ENCODE measurements around the gene CEP164. TPM values are rescaled to one million over a fixed set of nuclear protein-coding genes. Genes with fewer than 3 reads are reported as not detected.

The CEP164 gene
- 17.6 and 24.0 TPM in 2 replicates for total RNA-seq

DNA sequence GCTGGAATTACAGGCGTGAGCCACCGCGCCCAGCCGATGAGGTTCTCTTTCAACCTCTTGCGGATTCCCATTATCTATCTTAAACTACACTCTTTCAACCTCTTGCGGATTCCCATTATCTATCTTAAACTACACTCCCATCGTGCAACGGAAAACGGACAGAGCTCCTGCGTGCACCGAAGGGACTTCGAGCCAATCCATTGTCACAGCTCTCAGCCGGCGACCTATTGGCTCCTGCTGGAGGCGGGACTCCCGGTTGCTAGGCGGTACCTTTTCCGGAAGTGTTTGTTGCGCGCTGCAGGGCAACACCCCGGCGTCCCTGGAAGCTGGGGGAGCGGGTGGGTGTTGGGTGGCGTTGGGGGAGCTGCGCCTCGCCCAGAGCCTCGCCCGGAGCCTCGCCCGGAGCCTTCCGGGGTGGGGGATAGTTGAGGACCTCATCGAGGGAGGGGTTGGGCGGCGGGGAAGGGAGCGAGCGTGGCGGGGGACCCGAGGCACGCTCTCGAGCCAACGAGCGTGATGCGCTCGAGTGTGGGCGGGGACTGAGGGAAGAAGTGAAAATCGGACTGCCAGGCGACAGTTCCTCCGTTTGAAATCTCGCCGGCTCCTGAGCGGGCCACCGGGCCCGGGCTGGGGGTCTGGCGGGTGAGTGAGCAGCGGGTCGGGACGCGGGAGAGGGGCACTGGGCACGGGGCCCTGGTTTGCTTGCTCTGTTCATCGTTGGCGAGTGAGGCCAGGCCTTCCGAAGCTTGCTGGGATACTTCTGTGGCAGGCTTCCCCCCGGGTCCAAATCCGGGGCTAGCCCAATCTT, at the start of gene CEP164:
CEP164 (plus strand) TSS at position 288 of the 808 bp plus-strand sequence. CDS start 10,733 bp downstream, outside the sequence.

DNA sequence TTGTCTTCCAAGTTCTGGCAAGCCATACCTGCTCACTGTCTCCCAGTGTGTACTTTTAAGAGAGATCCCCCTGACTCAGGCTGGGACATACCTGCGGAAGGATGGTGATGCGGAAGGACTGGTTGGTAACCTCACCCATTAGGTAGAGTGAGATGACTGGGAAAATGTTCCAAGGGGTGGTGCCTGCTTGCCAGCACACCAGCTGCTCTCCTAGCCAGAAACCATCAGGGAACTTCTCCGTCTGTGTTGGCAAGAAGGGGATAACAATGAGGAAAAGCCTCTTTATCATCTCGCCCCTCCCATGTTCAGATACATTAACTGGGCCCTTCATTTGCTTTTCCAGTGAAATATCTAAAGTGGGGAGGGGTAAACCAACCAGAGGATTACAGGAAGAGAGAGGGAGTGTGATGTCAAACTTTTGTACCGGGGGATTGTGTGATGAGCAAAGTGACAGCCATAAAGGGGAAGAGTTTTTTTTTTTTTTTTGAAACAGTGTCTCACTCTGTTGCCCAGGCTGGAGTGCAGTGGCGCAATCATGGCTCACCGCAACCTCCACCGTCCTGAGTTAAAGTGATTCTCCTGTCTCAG, 36.8 kb upstream of the CEP164 start, which contains the start of gene BACE1-AS:
BACE1-AS (plus strand) TSS at position 538 of the 588 bp plus-strand sequence.

DNA sequence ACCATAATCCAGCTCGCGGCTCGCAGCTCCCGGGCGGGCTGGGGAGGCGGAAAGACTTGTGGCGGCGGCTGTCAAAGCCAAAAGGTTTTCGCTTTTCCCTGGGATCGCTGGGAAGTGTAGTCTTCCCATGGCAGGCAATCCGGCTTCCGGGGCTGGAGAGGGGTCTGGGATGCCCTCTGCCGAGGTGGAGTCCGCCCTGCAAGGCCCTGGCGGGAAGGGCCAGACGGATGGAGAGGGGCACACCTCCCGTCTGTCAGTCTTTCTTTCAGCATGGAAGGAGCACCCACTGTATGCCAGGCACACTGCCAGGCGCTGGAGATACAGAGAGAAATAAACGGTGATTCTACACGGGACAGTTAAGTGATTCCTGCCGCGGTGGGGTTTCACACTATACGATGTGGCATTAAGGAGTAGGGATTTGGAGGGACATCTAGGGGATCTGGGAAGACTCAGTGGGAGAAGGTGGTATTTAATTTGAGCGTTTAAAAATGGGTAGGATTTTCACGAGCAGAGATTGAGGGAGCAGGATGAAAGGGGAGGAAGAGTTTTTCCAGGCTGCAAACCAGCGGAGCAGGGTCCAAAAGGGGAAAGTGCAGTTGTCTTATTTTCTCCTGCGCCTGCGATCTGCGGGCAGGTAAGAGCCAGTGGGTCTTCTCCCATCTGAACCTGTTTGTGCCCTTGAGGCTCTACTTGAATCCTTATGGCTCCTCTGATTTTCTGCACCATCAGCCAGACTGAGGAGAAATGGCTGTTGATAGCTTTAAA, 11.3 kb upstream of the CEP164 start, which contains the start of gene BACE1:
BACE1 (minus strand) TSS at position 60 of the 765 bp plus-strand sequence. CDS start 461 bp downstream, outside the sequence.

Other genes with a start within 250 kb of the CEP164 start
- 6.4 and 12.2 TPM in 2 replicates for gene SIK3, start 229.4 kb upstream of the CEP164 start, total RNA-seq
- 73.8 and 104 TPM in 2 replicates for gene PAFAH1B2, start 183.6 kb upstream of the CEP164 start, total RNA-seq
- 10.5 and 14.0 TPM in 2 replicates for gene SIDT2, start 149.1 kb upstream of the CEP164 start, total RNA-seq
- gene TAGLN, start 128.5 kb upstream of the CEP164 start, total RNA-seq: 51.6 and 52.0 TPM in 2 replicates
- 41.2 and 42.0 TPM in 2 replicates for gene PCSK7, start 95.8 kb upstream of the CEP164 start, total RNA-seq
- gene RNF214, start 95.2 kb upstream of the CEP164 start, total RNA-seq: 3.6 and 7.0 TPM in 2 replicates
- gene BACE1-AS, start 36.5 kb upstream of the CEP164 start, total RNA-seq: 1.3 and 3.7 TPM in 2 replicates
- 12.3 and 13.1 TPM in 2 replicates for gene BACE1, start 11.6 kb upstream of the CEP164 start, total RNA-seq